B cell (primary cell): Measurements from ENCODE around the gene ZSWIM9. TPM values are rescaled to one million over a fixed set of nuclear protein-coding genes. Genes with fewer than 3 reads are reported as not detected.
"Not testable (repeated sequence)": the region's sequence is repeated elsewhere in the genome, so short reads cannot be mapped to it uniquely, and the experiment has no call there.

Experiments
- ATAC-seq: fragments of 200-7000 bp; cut with Tn5 transposase; one replicate; pipeline ENCODE4 v1.10.0; 2021; ENCODE audit warnings: low read depth, mild to moderate bottlenecking, moderate number of reproducible peaks, moderate library complexity
- CTCF ChIA-PET: fragments of 350-600 bp; sonication (Branson Sonifier 250); formaldehyde crosslinking; loops from one replicate; lab custom pipeline; 2021; ENCODE audit warnings: antibody characterized with exemption, inconsistent platforms; lab: Charles Lee
- POLR2A ChIA-PET: fragments of 350-600 bp; sonication (Branson Sonifier 250); formaldehyde crosslinking; loops from one replicate; lab custom pipeline; 2021; ENCODE audit warnings: antibody characterized with exemption; lab: Charles Lee
- DNase-seq: peaks from one replicate; pipeline ENCODE4 v3.0.0; 2013
- H2AFZ ChIP-seq: 2 replicates; pipeline ENCODE4 v1.6.1; 2012; ENCODE audit warnings: mild to moderate bottlenecking, low read depth, low read length; ENCODE audit not compliant: insufficient read depth, poor library complexity, severe bottlenecking
- H3K27ac ChIP-seq, 2 donors: 1 replicate in 1 of 2; 2 replicates in 1 of 2; pipeline ENCODE4 v1.5.1; 2012 to 2013; ENCODE audit warnings: low read length in 2 of 2, mild to moderate bottlenecking in 2 of 2, moderate library complexity in 1 of 2
- H3K27me3 ChIP-seq, 4 experiments: fragments of 200-600 bp in 1 of 4; sonication (generic) in 1 of 4; replicated peaks in 1 of 4; 1 replicate in 2 of 4; 2 replicates in 2 of 4; pipeline versions ENCODE4 v1.6.1 to v1.7.0; 2013 to 2016; ENCODE audit warnings: low read length in 3 of 4, mild to moderate bottlenecking in 2 of 4, mixed read lengths in 1 of 4, moderate library complexity in 1 of 4; ENCODE audit not compliant: insufficient read depth in 4 of 4, control insufficient read depth in 3 of 4; ENCODE audit errors: control extremely low read depth in 1 of 4
- H3K36me3 ChIP-seq, 2 experiments: replicated peaks in 1 of 2; 1 replicate in 1 of 2; 2 replicates in 1 of 2; pipeline versions ENCODE4 v1.6.1 to v1.7.1; 2013; ENCODE audit warnings: low read length in 1 of 2; ENCODE audit not compliant: insufficient read depth in 2 of 2, control insufficient read depth in 1 of 2; ENCODE audit errors: control extremely low read depth in 1 of 2, extremely low read depth in 1 of 2
- H3K4me1 ChIP-seq, 2 donors: fragments of 200-600 bp in 1 of 2; sonication (generic) in 1 of 2; 1 replicate in 1 of 2; 2 replicates in 1 of 2; pipeline versions ENCODE4 v1.5.1 to v1.6.1; 2013 to 2017; ENCODE audit warnings: low read length in 2 of 2; ENCODE audit not compliant: control insufficient read depth in 2 of 2, insufficient read depth in 2 of 2
- H3K4me2 ChIP-seq: replicated peaks from 2 replicates; pipeline ENCODE3; 2012; ENCODE audit warnings: mild to moderate bottlenecking, low read depth, low read length; ENCODE audit not compliant: poor library complexity, severe bottlenecking
- H3K4me3 ChIP-seq, 5 experiments: fragments of 200-600 bp in 1 of 5; sonication (generic) in 1 of 5; 1 replicate in 3 of 5; 2 replicates in 2 of 5; pipeline versions ENCODE4 v1.5.1 to v1.7.0; 2011 to 2016; ENCODE audit warnings: low read length in 4 of 5, mild to moderate bottlenecking in 4 of 5, low read depth in 2 of 5, control low read depth in 1 of 5, moderate library complexity in 1 of 5; ENCODE audit not compliant: insufficient read depth in 1 of 5; ENCODE audit errors: control extremely low read depth in 1 of 5, extremely low read depth in 1 of 5
- H3K79me2 ChIP-seq: fragments of 200-600 bp; sonication (generic); one replicate; pipeline ENCODE4 v1.6.0; 2016; ENCODE audit warnings: low read length; ENCODE audit not compliant: control insufficient read depth, insufficient read depth
- H3K9ac ChIP-seq: fragments of 200-600 bp; sonication (generic); 2 replicates; pipeline ENCODE4 v1.6.1; 2017; ENCODE audit warnings: mild to moderate bottlenecking, low read length, moderate library complexity
- H3K9me3 ChIP-seq, 3 donors: one replicate each; pipeline versions ENCODE4 v1.6.1 to v1.7.1; 2013; ENCODE audit warnings: low read length in 2 of 3; ENCODE audit not compliant: control insufficient read depth in 2 of 3, insufficient read depth in 1 of 3; ENCODE audit errors: control extremely low read depth in 1 of 3
- H4K20me1 ChIP-seq: 2 replicates; pipeline ENCODE4 v1.6.0; 2012; ENCODE audit warnings: mild to moderate bottlenecking, low read length; ENCODE audit not compliant: insufficient read depth, control insufficient read depth, poor library complexity, severe bottlenecking
- H3K27ac Mint-ChIP-seq: one replicate; pipeline ENCODE4 v1.8.0; 2021; ENCODE audit warnings: mixed read lengths
- H3K27me3 Mint-ChIP-seq: one replicate; pipeline ENCODE4 v1.8.0; 2021; ENCODE audit warnings: mixed read lengths
- H3K4me1 Mint-ChIP-seq: one replicate; pipeline ENCODE4 v1.8.0; 2021; ENCODE audit warnings: mixed read lengths
- H3K4me3 Mint-ChIP-seq: one replicate; pipeline ENCODE4 v1.8.0; 2021; ENCODE audit warnings: mixed read lengths
- H3K9me3 Mint-ChIP-seq: one replicate; pipeline ENCODE4 v1.8.0; 2022; ENCODE audit warnings: mixed read lengths; ENCODE audit not compliant: insufficient read depth
- CTCF ChIP-seq: fragments of 200-600 bp; IDR thresholded peaks from one replicate; pipeline ENCODE4 v1.8.0; 2022; ENCODE audit warnings: antibody characterized with exemption, mild to moderate bottlenecking
- EZH2 ChIP-seq: IDR thresholded peaks from 2 replicates; pipeline ENCODE4 v1.6.1; 2012; ENCODE audit warnings: borderline replicate concordance, low read depth, mild to moderate bottlenecking, moderate library complexity, low read length; ENCODE audit not compliant: insufficient read depth, poor library complexity, severe bottlenecking
- WGBS: methylation state at CpG from one replicate; pipeline ENCODE4 v1.1.5; 2013; ENCODE audit warnings: missing lambda C conversion rate; ENCODE audit not compliant: insufficient coverage; 5-methylcytosine and 5-hydroxymethylcytosine counted together
- intact Hi-C: fragments of 100-400 bp; cut with micrococcal nuclease; formaldehyde crosslinking; loops from one replicate; pipeline ENCODE4 v1.10.0; 2022
- polyA plus RNA-seq: library from polyadenylated mRNA; depleted of rRNA; stranded (reverse); fragments of >200 nt; gene quantifications from 2 replicates; pipeline ENCODE4 v1.2.3, GENCODE V29; 2012
- total RNA-seq, 2 donors: library from RNA; stranded (reverse); fragments of 120-200 nt in 1 of 2; gene quantifications; 1 replicate in 1 of 2; 2 replicates in 1 of 2; pipeline versions ENCODE4 v1.2.3 to v1.2.4, GENCODE V29; 2013 to 2022

Gene ZSWIM9
- total and polyA plus RNA-seq, 2 donors (not counting 1 experiment from before 2014, with no cell fraction given): 1.7 to 15.7 TPM

GRCh38 chr19:48218997-48219396 lies 48.5 kb downstream of the ZSWIM9 start:
- no peak overlapping the region for H3K27ac ChIP-seq
- no peaks in the 10 kb centered on the region for H3K27me3 Mint-ChIP-seq
- H3K4me2 ChIP-seq: no peak overlapping the region
- H3K4me1 Mint-ChIP-seq: no peaks in the 10 kb centered on the region
- H3K9me3 Mint-ChIP-seq: no peaks in the 10 kb centered on the region
- H3K4me3 ChIP-seq: no peak overlapping the region
- H3K9ac ChIP-seq: no peak overlapping the region
- no peaks in the 10 kb centered on the region for H4K20me1 ChIP-seq
- H3K79me2 ChIP-seq: no peaks in the 10 kb centered on the region
- 97% methylated on average over 3 of the region's 6 CpGs for WGBS
- no peak overlapping the region for H3K27ac Mint-ChIP-seq
- ATAC-seq: no peak
- no peaks in the 10 kb centered on the region for H3K27me3 ChIP-seq
- TF ChIP-seq EZH2: no peak
- TF ChIP-seq CTCF: no peak
- no peaks in the 10 kb centered on the region for H3K9me3 ChIP-seq
- intact Hi-C loops: no loop called here
- H3K36me3 ChIP-seq: peaks cover 10 to 48% of the 10 kb centered on the region in 2 experiments
- H2AFZ ChIP-seq: no peak overlapping the region
- ChIA-PET CTCF (no interaction called here), POLR2A (interaction anchor here (0.6 kb wide), 1 partner anchor 741 kb away, joined by 3 read pairs; no protein-coding TSS in a partner anchor)
- H3K4me3 Mint-ChIP-seq: no peak overlapping the region
- no peak for DNase-seq
- H3K4me1 ChIP-seq: no peaks in the 10 kb centered on the region

- H3K27ac Mint-ChIP-seq, H3K27me3 Mint-ChIP-seq, POLR2A ChIA-PET, H3K9me3 ChIP-seq, H3K4me3 ChIP-seq, ATAC-seq, intact Hi-C loops, H3K4me1 Mint-ChIP-seq, H3K9ac ChIP-seq, H3K9me3 Mint-ChIP-seq, H3K4me3 Mint-ChIP-seq, H3K27ac ChIP-seq, H3K4me2 ChIP-seq, H3K4me1 ChIP-seq, H3K27me3 ChIP-seq, H2AFZ ChIP-seq, DNase-seq, H3K79me2 ChIP-seq, H4K20me1 ChIP-seq: not testable (repeated sequence)
- CTCF ChIA-PET: interaction anchor here (1.1 kb wide), 1 partner anchor 40 kb away, joined by 3 read pairs; no protein-coding TSS in a partner anchor
- no CpG with 5 or more reads among the region's 3 CpGs for WGBS
- peaks cover 10 to 43% of the 10 kb centered on the region in 2 experiments for H3K36me3 ChIP-seq
Measured at GRCh38 chr19:48220784-48221183, 50.3 kb downstream of the ZSWIM9 start.
